ENCODE results near the gene FAM76B.

Gene FAM76B

GRCh38 chr11:95778699-95779098 is 10.9 kb downstream of the FAM76B start:
- H3K9me3 ChIP-seq, result no peaks in the 10 kb centered on the region
- no peak overlapping the region for H3K4me3 ChIP-seq (ENCODE audit: low read depth in 1 of 2, low read length in 1 of 2)
- no peaks in the 10 kb centered on the region for H3K4me1 ChIP-seq (ENCODE audit: control insufficient read depth in 1 of 2, insufficient read depth in 1 of 2, low read depth in 1 of 2, low read length in 1 of 2)
- no peak for TF ChIP-seq CTCF (IDR thresholded peaks at IDR 0.05)
- H3K27ac ChIP-seq, result no peak overlapping the region
- H3K36me3 ChIP-seq, result peaks cover 99% of the 10 kb centered on the region
- no peaks in the 10 kb centered on the region for H3K27me3 ChIP-seq

GRCh38 chr11:95776859-95777258 is 12.7 kb downstream of the FAM76B start:
- Histone ChIP-seq H3K36me3 (peaks cover 98% of the 10 kb centered on the region), H3K4me1 (ENCODE audit: control insufficient read depth in 1 of 2, insufficient read depth in 1 of 2, low read depth in 1 of 2, low read length in 1 of 2) (no peaks in the 10 kb centered on the region), H3K27ac (no peak overlapping the region), H3K4me3 (ENCODE audit: low read depth in 1 of 2, low read length in 1 of 2) (no peak overlapping the region), H3K27me3 (no peaks in the 10 kb centered on the region), H3K9me3 (no peaks in the 10 kb centered on the region)
- TF ChIP-seq CTCF (IDR thresholded peaks at IDR 0.05), result no peak

- H3K4me3 ChIP-seq (ENCODE audit: low read depth in 1 of 2, low read length in 1 of 2), result no peak overlapping the region
- peaks cover 43% of the 10 kb centered on the region for H3K36me3 ChIP-seq
- H3K27ac ChIP-seq, result peak overlapping the region; percentile 21
- H3K4me1 ChIP-seq (ENCODE audit: control insufficient read depth in 1 of 2, insufficient read depth in 1 of 2, low read depth in 1 of 2, low read length in 1 of 2), result peaks cover 7 to 9% of the 10 kb centered on the region in 2 experiments
- no peak for TF ChIP-seq CTCF (IDR thresholded peaks at IDR 0.05)
- H3K9me3 ChIP-seq, result no peaks in the 10 kb centered on the region
- H3K27me3 ChIP-seq, result no peaks in the 10 kb centered on the region
Observed at GRCh38 chr11:95768521-95768920, 21.1 kb downstream of the FAM76B start.

- no peaks in the 10 kb centered on the region for H3K9me3 ChIP-seq
Observed at GRCh38 chr11:95767498-95767897, 22.1 kb downstream of the FAM76B start.

GRCh38 chr11:95766701-95767100 is 22.9 kb downstream of the FAM76B start:
- H3K27ac ChIP-seq, result no peak overlapping the region
- peaks cover 7 to 9% of the 10 kb centered on the region in 2 experiments for H3K4me1 ChIP-seq (ENCODE audit: control insufficient read depth in 1 of 2, insufficient read depth in 1 of 2, low read depth in 1 of 2, low read length in 1 of 2)
- no peaks in the 10 kb centered on the region for H3K27me3 ChIP-seq
- no peaks in the 10 kb centered on the region for H3K9me3 ChIP-seq
- no peak for TF ChIP-seq CTCF (IDR thresholded peaks at IDR 0.05)
- no peak overlapping the region for H3K4me3 ChIP-seq (ENCODE audit: low read depth in 1 of 2, low read length in 1 of 2)
- H3K36me3 ChIP-seq, result peaks cover 26% of the 10 kb centered on the region

More at GRCh38 chr11:95767498-95767897, 22.1 kb downstream of the FAM76B start:
- TF ChIP-seq CTCF (IDR thresholded peaks at IDR 0.05), result no peak
- Histone ChIP-seq H3K4me3 (ENCODE audit: low read depth in 1 of 2, low read length in 1 of 2) (no peak overlapping the region), H3K27ac (peak overlapping the region; percentile 21), H3K36me3 (peaks cover 34% of the 10 kb centered on the region), H3K27me3 (no peaks in the 10 kb centered on the region), H3K4me1 (ENCODE audit: control insufficient read depth in 1 of 2, insufficient read depth in 1 of 2, low read depth in 1 of 2, low read length in 1 of 2) (peaks cover 7 to 9% of the 10 kb centered on the region in 2 experiments)
